Fibroblast of skin of scalp (primary cell): ENCODE data around the gene TMEM116. TPM values are rescaled to one million over a fixed set of nuclear protein-coding genes. Genes with fewer than 3 reads are reported as not detected.
"Not testable (repeated sequence)": the region's sequence is repeated elsewhere in the genome, so short reads cannot be mapped to it uniquely, and the experiment has no call there.

Experiments used
- DNase-seq: peaks from one replicate; pipeline ENCODE4 v3.0.0-alpha.2; 2013
- polyA plus RNA-seq, 2 experiments: library from polyadenylated mRNA; unstranded; fragments of 120-200 nt; gene quantifications; one replicate each; pipeline ENCODE4 v1.2.1, GENCODE V29; 2013; ENCODE audit not compliant: insufficient read length in 2 of 2

TMEM116 gene
- 4.4 TPM for polyA plus RNA-seq (2013, experiment 1 of 2; ENCODE audit: insufficient read length)
- polyA plus RNA-seq (2013, experiment 2 of 2; ENCODE audit: insufficient read length) = 4.9 TPM

DNA sequence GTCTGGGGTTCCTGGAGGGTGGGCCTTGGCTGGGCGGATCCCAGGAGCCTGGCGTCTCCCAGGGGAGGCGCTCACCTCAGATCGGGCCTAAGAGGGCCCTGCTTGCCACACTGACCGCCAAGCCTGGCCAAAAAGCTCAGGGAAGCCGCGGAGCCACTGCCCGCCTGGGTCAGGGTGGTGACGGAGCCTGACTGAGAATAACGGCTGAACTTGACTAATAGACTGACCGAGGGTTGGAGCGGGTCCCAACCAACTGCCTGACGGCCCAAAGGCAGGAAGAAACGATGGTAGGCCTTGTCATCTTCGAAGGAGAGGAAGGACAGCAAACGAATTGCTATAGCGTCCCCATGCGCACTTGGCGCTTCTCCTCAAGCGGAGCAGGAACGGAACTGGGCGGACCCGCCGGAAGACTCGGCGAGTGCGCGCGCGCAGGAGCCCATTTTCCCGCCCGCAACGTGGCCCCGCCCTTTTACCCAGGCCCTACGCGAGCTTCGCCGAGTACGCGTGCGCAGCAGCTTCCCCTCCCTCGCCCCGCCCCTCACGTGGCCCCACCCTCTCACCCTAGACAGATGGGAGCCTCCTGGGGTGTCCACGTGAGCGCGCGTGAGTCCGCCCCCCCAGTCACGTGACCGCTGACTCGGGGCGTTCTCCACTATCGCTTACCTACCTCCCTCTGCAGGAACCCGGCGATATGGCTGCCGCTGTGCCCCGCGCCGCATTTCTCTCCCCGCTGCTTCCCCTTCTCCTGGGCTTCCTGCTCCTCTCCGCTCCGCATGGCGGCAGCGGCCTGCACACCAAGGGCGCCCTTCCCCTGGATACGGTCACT is at the start of gene TMEM116, which contains the start of gene ERP29:
Gene TMEM116, minus strand, starts transcription at position 391 of the 826 bp plus-strand sequence. CDS start 7,895 bp downstream, outside the sequence.
Gene ERP29, plus strand, starts transcription at position 652 of the 826 bp plus-strand sequence. Its CDS starts 40 bp downstream, at position 692.
- DNase-seq = peak; percentile 99

DNA sequence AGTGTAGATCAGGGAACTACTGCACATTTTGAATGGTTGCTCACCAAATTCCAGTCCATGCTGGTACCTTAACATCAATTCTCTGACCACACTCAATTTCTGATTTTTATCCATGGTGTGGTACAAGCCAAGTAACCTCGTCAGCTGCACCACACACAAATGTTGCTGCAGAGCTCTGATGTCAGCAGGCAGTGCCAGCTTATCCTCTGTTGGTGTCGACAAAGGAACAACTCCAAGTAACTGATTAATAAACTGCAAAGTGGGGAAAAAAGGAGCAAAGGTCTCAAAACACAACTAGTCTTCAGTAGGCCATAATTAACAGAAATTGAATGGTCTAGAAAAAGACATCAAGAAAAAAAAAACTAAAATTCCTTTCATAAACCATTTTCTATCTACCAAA is 48.2 kb upstream of the TMEM116 start:
- DNase-seq = no peak

DNA sequence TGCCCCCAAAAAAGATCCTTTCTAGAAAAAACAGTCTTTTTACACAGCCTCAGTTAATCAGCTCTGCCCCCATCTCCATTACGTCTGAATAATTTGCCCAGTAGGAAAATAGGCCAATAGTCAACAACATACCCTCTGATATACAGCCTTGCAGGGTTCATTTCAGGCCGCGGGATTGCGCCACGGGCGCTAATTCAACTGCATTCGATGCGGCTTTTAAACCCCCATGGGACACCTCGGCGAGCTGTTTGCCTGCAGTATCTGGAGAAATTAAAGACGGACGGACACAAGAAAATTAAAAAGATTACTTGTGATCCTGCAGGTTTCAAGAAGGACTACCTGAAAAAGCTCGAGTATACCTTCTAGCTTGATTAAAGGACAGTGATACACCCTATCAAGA is 36.4 kb upstream of the TMEM116 start:
- no peak for DNase-seq

DNA sequence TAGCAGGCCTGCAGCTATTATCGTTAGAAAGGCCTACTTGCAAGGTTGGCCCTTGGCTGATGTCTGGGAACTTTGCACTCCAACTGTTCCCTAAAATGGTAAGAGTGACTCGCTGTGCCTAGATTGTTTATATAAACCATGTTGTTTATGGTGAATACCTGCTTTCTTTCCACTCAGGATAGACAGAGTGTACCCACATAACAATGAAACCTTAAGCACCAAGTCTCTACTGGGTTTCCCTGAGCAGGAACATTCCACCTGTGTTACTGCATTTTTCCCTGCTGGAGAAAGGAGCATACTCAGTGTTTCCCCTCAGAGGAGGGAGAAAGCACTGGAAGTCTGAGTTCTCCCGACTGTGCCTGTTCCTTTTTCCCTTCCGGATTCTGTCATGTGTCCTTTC is 33.0 kb upstream of the TMEM116 start:
- no peak for DNase-seq

DNA sequence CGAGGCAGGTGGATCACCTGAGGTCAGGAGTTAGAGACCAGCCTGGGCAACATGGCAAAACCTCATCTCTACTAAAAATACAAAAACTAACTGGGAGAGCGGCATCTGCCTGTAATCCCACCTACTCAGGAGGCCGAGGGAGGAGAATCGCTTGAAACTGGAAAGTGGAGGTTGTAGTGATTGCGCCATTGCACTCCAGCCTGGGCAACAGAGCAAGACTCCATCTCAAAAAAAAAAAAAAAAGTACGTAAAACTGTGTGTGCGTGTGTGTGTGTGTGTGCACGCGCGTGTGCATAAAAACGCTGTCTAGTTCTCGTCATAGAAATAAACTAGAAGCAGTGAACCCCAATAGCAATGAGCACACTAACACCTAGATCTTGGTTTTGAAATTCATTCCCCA is 23.6 kb upstream of the TMEM116 start:
- not testable (repeated sequence) for DNase-seq

DNA sequence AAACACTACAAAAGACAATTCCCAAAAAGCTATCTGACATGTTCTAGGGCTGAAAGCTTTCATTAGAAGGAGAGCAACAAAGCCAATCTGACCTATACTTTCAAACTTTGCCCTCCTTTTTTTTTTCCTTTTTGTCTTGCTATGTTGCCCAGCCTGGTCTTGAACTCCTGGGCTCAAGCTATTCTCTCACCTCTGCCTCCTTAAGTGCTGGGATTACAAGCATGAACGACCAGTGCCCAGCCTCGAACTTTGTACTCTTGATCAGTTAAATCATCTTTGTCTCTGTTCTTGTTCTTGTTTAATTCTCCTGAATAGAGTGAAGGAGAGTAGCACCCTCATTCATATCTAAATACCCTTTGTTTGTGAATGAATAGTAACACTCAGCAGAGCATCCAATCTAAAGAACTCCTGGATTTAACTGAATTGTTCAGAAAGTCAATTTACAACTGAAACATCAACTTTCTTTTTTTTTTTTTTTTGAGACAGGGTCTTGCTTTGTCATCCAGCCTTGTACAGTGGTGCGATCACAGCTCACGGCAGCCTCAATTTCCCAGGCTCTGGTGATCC is 22.3 kb upstream of the TMEM116 start:
- no peak for DNase-seq

DNA sequence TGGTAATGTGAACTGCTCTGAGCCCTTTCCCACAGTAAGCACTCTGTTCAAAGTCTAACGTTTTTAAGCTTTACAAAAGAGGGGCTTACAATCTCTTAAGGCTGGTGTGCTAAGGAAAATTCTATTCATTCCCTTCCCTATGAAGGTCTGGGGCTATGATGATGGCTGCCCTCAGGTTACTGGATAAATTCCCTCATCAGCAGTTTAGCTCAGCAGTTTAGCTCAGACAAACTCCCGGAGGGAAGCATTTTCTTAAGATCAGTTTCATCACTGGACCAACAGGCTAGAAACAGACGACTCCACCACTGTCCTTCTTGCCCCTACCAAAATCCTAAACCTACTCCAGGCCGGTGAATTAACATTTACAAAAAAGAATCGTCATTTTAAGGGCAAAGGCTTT is 19.3 kb upstream of the TMEM116 start:
- DNase-seq = no peak

DNA sequence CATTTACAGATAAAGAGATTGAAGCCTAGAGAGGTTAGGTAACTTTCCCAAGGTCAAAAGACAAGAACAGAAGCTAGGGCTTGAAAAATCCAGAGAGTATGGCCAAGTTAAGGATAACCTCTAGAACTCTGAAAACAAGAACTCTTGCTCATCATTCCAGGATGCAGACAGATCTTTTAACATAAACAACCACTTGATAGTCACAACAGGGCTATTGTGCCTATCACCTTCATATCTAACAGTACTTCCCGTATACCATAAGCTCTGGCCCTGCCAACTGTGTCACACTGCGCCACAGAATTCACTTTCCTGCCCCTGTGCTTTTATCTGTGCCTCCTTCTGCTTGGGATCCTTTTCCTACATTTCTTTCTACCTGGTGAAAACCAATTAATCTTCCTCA is 18.5 kb upstream of the TMEM116 start:
- DNase-seq = no peak

DNA sequence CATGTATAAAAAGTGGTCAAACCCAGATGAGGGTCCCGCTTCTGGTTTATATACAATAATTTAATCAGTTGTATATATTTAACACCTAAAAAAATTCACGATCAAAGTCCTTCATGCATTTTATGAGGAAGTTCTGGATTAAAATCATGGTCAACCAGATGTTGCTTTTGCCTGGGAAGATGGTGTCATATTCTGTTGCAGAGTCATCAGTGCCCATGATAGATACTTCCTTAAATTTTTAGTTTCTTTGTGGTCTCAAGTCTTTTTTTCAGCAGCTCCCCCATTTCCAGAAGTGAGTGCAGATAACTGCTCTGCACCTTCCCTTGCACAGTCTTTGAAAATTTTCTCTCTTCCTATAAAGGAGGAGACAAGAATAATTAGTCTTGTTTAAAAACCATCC is 16.3 kb upstream of the TMEM116 start:
- no peak for DNase-seq

DNA sequence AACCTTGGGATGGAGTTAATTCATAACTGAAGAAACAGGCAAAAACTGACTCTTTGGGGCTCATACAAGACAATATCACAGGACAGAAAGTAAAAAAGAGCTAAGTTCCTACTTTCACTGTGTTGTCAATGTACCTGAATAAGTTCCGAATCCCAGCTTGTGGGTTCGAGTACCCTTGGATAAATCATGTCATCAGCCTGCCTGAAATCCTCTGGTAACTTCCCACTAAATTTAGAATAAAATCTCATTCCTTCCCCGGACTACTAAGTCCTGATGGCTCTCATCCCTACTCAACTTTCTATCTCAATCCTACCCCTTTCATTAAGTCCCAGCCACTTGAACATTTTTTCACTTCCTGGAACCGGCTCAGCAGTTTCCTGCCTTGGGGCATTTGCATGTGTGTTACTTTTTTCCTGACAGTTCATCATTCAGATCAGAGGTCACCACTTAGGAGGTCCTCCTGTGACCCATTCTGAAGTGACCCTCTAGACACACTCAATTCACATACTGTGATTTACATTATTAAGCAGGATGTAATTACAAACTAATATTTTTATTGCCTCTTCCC is 12.9 kb upstream of the TMEM116 start:
- no peak for DNase-seq

DNA sequence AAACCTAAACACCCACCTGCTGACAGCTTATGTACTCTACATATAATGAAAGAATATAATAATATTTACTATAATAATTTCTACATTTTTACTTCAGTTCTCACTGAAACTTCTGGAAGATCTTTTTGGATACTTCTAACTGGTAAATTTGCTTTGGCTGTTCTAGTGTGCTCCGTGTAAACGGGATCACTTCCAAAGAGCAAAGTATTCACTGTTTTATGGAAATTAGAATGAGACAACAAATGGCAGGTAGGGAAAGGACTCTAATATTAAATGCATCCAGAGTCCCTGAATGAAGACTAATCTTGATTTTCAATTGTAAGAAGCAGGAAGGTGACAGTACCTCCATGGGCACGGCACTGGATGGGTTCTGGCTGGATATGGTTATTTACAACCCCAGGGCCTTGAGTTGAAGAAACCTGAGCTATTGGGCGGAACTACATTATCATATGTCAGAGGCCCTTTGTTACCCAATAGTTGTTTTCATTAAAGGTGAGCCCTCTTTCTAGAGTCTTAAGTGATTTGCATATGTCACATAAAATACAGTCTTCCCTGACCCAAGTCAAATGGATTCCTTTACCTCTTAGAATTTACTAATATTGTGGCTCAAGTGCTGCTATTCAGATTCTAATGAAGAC is 10.9 kb upstream of the TMEM116 start:
- no peak for DNase-seq

DNA sequence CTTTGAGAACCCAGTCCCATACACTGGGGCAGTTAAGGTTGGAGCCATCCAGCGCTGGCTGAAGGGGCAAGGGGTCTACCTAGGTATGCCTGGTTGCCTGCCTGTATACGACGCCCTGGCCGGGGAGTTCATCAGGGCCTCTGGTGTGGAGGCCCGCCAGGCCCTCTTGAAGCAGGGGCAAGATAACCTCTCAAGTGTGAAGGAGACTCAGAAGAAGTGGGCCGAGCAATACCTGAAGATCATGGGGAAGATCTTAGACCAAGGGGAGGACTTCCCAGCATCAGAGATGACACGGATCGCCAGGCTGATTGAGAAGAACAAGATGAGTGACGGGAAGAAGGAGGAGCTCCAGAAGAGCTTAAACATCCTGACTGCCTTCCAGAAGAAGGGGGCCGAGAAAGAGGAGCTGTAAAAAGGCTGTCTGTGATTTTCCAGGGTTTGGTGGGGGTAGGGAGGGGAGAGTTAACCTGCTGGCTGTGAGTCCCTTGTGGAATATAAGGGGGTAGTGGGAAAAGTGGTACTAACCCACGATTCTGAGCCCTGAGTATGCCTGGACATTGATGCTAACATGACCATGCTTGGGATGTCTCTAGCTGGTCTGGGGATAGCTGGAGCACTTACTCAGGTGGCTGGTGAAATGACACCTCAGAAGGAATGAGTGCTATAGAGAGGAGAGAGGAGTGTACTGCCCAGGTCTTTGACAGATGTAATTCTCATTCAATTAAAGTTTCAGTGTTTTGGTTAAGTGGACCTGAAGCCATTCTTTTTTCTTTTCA is 9.5 kb upstream of the TMEM116 start:
- DNase-seq = no peak

DNA sequence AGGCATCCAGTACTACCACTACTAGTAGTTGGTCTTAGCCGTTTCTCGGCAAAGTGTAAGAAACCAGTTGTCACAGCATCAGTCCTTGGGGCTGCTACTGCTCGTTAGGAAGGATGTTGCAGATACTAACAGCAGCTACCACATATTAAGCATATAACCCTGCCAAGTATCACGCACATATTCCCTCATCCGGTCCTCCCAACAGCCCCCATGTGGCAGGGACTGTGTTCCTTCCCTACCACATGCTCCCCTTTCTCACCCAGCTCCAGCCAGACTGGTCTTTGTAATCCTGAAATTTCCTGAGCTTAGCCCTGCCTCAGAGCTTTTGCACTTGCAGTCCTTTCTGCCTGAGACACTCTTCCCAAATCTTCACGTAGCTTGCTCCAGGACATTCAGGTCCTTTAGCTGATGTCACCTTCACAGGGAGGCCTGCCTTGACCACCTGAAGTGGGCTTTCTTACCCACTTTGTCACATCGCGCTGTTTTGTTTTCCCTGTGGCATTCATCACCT is 8.0 kb upstream of the TMEM116 start:
- no peak for DNase-seq

DNA sequence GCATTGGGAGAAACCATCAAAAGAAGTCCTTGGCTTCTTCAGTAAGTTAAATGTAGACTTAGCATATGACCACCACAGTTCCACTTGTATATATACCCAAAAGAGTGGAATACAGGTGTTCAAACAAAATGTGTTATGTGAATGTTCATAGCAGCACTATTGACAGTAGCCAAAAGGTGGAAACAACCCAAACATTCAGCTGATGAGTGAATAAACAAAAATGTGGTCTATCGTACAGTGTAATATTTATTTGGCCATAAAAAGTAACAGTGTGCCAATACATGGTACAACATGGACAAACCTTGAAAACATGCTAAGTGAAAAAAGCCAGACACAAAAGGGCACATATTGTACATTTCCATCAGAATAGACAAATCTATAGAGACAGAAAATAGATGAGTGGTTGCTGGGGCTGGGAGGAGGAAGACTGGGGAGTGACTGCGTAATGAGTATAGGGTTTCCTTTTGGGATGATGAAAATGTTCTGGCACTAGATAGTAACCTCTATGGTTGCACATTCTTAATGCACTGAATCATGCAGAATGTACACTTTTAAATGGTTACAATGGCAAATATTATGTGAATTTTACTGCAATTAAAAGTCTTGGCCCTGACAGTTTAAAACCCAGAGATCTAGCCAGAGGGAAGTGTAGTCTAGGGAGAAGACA is 5.7 kb upstream of the TMEM116 start:
- peak; percentile 85 for DNase-seq

DNA sequence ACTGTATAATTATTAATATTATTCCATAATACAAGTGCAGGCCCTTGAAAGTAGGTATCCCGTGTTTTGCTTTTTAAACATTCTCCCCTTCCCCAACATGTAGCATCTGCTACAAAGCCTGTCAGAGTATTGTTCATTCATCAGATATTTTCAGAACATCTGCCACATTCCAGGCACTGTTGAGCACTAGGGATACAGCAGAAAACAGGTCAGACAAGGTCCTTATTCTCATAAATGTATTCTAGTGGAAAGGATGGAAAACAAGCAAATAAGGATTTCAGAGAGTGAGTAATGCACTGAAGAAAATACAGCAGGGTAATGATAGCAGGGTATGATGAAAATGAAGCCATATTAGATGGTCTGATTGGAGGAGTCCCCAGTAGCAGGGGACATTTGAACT is 4.1 kb upstream of the TMEM116 start:
- DNase-seq = no peak

DNA sequence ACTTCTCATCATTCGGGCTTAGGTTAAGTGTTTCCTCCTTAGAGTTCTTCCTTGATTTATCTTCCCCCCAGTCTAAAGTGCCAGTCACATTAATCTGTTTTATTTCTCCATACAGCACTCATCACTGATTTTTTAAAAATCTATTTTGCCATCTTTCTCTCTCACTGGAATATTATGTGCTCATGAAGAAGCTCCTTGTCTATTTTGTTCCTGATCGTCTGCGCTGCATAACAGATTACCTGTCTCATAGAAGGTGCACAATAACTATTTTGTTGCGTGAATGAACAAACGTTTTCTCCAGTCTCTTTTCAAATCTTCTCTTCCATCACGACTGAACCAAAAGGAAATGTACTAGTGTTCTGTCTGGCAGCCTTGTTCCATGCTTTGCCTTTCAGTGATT is 3.0 kb upstream of the TMEM116 start:
- DNase-seq = no peak

DNA sequence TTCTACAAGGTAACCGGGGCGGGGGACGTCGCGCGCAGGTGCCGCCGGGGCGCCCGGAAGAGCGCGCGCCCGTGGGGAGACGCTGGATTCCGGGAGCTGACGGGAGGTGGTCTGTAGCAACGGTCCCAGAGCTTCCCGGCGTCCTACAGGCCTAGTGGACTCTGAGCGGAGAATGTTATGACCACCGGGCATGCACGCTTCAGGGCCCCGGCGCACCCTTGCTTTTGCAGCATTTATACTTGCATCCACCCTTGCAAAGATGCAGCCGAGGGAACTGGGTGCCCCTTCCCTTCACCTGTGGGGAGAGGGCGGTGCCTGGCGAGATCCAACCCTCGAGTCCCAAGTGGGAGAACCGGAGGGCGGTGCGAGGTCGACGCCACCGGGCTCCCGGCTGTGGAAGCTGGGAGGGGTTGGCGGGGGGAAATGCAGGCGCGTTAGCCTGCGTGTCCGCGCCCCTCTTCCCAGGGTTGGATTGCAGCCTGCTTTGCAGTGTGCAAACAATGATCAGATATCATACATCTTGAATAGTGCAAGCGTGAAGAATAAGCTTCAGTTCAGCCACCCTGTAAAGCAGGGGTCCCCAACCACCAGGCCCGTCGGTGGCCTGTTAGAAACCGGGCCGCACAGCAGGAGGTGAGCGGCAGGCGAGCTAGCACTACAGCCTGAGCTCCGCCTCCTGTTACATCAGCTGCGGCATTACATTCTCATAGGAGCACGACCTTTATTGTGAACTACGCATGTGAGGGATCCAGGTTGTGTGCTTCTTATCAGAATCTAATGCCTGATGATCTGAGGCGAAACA is 837 bp upstream of the TMEM116 start:
- peak; percentile 79 for DNase-seq

DNA sequence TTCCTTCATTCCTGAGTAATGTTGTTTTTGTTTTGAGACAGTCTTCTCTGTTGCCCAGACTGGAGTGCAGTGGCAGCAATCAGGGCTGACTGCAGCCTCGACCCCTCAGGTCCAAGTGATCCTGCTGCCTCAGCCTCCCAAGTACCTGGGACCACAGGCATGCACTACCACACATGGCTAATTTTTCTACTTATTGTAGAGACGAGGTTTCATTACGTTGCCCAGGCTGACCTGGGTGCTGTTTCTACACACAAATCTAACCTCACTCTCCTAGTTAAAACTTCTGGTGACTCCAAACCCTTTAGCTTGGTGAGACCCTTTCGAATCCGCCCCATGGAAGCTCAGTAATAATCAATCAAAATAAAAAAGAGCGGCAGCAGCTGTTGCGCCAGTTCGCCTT is 1.3 kb downstream of the TMEM116 start:
- no peak for DNase-seq

DNA sequence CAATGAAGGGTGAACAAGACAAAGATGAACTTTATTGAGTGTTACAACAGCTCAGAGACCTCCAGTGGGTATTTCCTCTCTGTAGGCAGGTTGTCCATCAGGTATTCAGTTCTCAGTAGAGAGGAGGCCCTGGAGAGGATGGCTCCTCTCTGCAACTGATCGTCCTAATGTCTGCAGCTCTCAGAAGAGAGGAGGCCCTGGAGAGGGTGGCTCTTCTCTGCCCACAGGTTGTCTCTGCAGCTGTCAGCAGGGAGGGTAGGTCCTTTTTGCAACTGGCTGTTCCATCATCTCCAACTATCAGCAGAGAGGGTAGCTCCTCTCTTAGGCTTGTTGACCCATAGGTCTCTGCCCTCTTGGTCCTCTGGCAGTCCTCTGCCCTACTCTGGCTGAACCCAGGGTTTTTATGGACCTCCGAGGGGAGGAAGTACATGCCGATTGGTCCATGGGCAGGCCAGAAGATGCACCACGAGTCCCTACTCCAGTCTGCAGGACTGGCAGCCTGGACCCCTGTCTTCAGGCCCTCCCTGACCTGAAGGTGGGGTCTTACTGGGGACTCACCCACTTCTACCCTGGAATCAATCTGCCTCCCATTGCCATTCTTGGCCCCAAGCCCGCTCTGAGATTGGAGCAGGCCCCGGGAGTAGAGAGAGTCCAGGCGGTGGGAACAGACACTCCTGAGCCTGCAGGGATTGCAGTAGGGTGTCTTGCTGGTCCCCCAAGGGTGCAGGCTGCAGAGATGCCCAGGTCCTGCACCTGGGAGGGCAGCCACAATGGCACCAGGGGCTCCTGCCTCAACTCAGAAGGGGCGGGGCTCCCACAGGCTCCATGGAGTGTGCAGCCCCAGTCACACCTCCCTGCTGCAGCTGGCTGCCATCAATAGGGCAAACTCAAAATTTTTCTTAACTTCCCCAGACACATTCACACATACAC is 2.3 kb downstream of the TMEM116 start:
- DNase-seq = no peak

DNA sequence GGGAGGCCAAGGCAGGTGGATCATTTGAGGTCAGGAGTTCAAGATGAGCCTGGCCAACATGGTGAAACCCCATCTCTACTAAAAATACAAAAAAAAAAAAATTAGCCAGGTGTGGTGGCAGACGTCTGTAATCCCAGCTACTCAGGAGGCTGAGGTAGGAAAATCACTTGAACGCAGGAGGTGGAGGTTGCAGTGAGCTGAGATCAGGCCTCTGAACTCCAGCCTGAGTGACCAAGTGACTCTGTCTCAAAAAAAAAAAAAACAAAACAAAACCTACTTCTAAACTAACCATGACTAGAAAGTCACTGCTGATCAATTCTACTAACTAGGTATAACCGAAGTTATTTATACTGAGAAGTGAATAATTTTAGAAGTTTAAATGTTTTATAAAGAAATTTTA is 3.4 kb downstream of the TMEM116 start:
- DNase-seq = not testable (repeated sequence)
